Tibial artery (tissue), 4 donors: ENCODE measurements around the gene CSDE1.

Experiments
- DNase-seq, 2 donors: peaks; one replicate each; pipeline ENCODE4 v3.0.0-alpha.2; 2019
- H3K27ac ChIP-seq, 2 donors: fragments of 200-600 bp; sonication (generic) in 1 of 2; 1 replicate in 1 of 2; 2 replicates in 1 of 2; pipeline ENCODE4 v1.5.1; 2018 to 2019; ENCODE audit warnings: mild to moderate bottlenecking in 1 of 2
- H3K27me3 ChIP-seq, 2 donors: fragments of 200-600 bp; sonication (generic) in 1 of 2; one replicate each; pipeline versions ENCODE4 v1.5.1 to v1.6.0; 2016 to 2019
- H3K36me3 ChIP-seq, 3 donors: fragments of 200-600 bp; sonication (generic) in 2 of 3; one replicate each; pipeline ENCODE4 v1.5.1; 2016 to 2019; ENCODE audit warnings: mild to moderate bottlenecking in 2 of 3
- H3K4me1 ChIP-seq, 4 donors: fragments of 200-600 bp; sonication (generic) in 2 of 4; 1 replicate in 3 of 4; 2 replicates in 1 of 4; pipeline ENCODE4 v1.5.1; 2016 to 2019
- H3K4me3 ChIP-seq, 2 donors: fragments of 200-600 bp; sonication (generic) in 1 of 2; 1 replicate in 1 of 2; 2 replicates in 1 of 2; pipeline ENCODE4 v1.5.1; 2018 to 2019; ENCODE audit warnings: mild to moderate bottlenecking in 2 of 2
- H3K9me3 ChIP-seq, 3 donors: fragments of 200-600 bp; sonication (generic) in 1 of 3; one replicate each; pipeline ENCODE4 v1.5.1; 2016 to 2019
- intact Hi-C: fragments of 100-400 bp; cut with DNase I; formaldehyde crosslinking; loops from one replicate; pipeline ENCODE4 v1.15.0; 2023; ENCODE audit warnings: low total_unique reads
- TF ChIP-seq, protein P1 (sequence below), 2 experiments: fragments of 200-600 bp in 1 of 2; fragments of 450-650 bp in 1 of 2; IDR thresholded peaks; one replicate each; pipeline ENCODE4 v1.5.1; 2017 to 2019; ENCODE audit warnings: antibody characterized with exemption in 2 of 2, mild to moderate bottlenecking in 1 of 2, moderate library complexity in 1 of 2

CSDE1 gene

DNA sequence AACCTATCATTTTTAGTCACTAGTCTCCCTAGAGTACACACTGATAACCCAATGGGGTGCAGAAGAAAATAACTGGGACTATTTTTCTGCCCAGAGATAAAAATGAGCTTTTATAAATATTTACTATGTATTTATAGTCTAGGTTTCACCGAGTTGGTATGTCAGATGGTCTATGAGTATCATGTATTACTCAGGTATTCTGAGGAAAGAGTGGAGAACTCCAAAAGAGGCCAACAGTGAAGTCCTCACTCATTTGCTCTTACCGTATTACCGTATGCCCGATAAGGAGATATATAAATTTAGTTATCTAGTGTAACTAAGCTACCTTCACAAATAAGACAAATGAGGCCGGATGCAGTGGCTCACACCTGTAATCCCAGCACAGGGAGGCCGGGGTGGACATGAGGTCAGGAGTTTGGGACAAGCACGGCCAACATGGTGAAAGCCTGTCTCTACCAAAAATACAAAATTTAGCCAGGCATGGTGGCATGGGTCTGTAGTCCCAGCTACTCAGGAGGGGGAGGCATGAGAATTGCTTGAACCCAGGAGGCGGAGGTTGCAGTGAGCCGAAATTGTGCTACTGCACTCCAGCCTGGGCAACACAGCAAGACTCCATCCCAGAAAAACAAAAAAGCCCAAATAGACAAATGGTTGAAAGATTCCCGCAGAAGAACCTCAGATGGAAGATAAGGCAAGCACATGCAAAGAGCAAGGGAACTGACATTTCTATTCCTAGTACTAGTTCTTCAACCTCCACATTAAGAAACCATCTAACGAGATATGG is 15.6 kb downstream of the CSDE1 start:
- no peak for DNase-seq
- Histone ChIP-seq H3K4me1 (peaks cover 0 to 50% (median under 1%) of the 10 kb centered on the region in 4 donors), H3K36me3 (peaks cover 19 to 41% (median 22%) of the 10 kb centered on the region in 3 donors), H3K27me3 (no peaks in the 10 kb centered on the region), H3K27ac (no peak overlapping the region), H3K9me3 (no peaks in the 10 kb centered on the region), H3K4me3 (no peak overlapping the region)
- TF ChIP-seq, protein P1, sequence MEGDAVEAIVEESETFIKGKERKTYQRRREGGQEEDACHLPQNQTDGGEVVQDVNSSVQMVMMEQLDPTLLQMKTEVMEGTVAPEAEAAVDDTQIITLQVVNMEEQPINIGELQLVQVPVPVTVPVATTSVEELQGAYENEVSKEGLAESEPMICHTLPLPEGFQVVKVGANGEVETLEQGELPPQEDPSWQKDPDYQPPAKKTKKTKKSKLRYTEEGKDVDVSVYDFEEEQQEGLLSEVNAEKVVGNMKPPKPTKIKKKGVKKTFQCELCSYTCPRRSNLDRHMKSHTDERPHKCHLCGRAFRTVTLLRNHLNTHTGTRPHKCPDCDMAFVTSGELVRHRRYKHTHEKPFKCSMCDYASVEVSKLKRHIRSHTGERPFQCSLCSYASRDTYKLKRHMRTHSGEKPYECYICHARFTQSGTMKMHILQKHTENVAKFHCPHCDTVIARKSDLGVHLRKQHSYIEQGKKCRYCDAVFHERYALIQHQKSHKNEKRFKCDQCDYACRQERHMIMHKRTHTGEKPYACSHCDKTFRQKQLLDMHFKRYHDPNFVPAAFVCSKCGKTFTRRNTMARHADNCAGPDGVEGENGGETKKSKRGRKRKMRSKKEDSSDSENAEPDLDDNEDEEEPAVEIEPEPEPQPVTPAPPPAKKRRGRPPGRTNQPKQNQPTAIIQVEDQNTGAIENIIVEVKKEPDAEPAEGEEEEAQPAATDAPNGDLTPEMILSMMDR (IDR thresholded peaks at IDR 0.05), result no peak
- intact Hi-C loops, result no loop called here

DNA sequence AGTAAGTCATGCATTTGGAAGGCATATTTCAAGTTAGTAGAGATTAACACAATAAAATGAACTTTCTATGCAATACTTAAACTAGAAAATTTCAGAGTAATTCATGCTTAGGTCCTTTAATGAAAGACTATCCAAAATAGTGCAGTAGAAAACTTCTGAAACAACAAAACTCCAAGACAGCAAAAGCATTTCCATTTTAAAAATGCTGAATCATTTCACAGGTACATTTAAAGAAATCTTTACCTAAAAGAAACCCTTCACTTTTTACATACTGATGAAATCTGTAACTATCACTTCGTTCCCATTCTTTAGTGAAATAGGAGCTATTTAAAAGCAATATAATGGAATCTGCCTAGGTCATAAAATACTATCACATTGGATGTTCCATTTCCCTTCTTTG is 17.5 kb downstream of the CSDE1 start:
- H3K27me3 ChIP-seq, result no peaks in the 10 kb centered on the region
- H3K9me3 ChIP-seq, result no peaks in the 10 kb centered on the region
- peaks cover 0 to 31% (median 0%) of the 10 kb centered on the region in 4 donors for H3K4me1 ChIP-seq
- no peak overlapping the region for H3K27ac ChIP-seq
- intact Hi-C loops, result no loop called here
- H3K36me3 ChIP-seq, result peaks cover 26 to 52% (median 40%) of the 10 kb centered on the region in 3 donors
- DNase-seq, result no peak
- no peak overlapping the region for H3K4me3 ChIP-seq
- TF ChIP-seq, protein P1 (IDR thresholded peaks at IDR 0.05), result no peak

GRCh38 chr1:114737314-114737849 is 20.4 kb downstream of the CSDE1 start:
- Histone ChIP-seq H3K27ac (no peak overlapping the region), H3K27me3 (no peaks in the 10 kb centered on the region), H3K36me3 (peaks cover 55 to 79% (median 62%) of the 10 kb centered on the region in 3 donors), H3K9me3 (no peaks in the 10 kb centered on the region), H3K4me3 (no peak overlapping the region), H3K4me1 (peaks cover 0 to 11% (median 0%) of the 10 kb centered on the region in 4 donors)
- intact Hi-C loops, result no loop called here
- TF ChIP-seq, protein P1 (IDR thresholded peaks at IDR 0.05), result no peak
- DNase-seq, result no peak

- H3K4me1 ChIP-seq, result peaks cover 0 to 6% (median 0%) of the 10 kb centered on the region in 4 donors
- intact Hi-C loops, result no loop called here
- TF ChIP-seq, protein P1 (IDR thresholded peaks at IDR 0.05), result no peak
- H3K27ac ChIP-seq, result no peak overlapping the region
- H3K36me3 ChIP-seq, result peaks cover 71 to 93% (median 72%) of the 10 kb centered on the region in 3 donors
- no peaks in the 10 kb centered on the region for H3K27me3 ChIP-seq
- H3K4me3 ChIP-seq, result no peak overlapping the region
- no peak for DNase-seq
- H3K9me3 ChIP-seq, result no peaks in the 10 kb centered on the region
These were observed 22.3 kb downstream of the CSDE1 start for GRCh38 chr1:114735479-114735878.

GRCh38 chr1:114729782-114730181 is 28.0 kb downstream of the CSDE1 start:
- Histone ChIP-seq H3K4me3 (no peak overlapping the region), H3K4me1 (peaks cover 0 to 10% (median 5%) of the 10 kb centered on the region in 4 donors), H3K27ac (no peak overlapping the region), H3K36me3 (peaks cover 89 to 98% (median 91%) of the 10 kb centered on the region in 3 donors), H3K9me3 (no peaks in the 10 kb centered on the region), H3K27me3 (no peaks in the 10 kb centered on the region)
- TF ChIP-seq, protein P1 (IDR thresholded peaks at IDR 0.05), result no peak
- DNase-seq, result no peak
- intact Hi-C loops, result no loop called here
